Stomach (tissue), 9 donors: ENCODE results near the gene SLC2A4RG. TPM values are rescaled to one million over a fixed set of nuclear protein-coding genes. Genes with fewer than 3 reads are reported as not detected.
A peak's percentile ranks its signal among the peaks of the same experiment; 100 is the strongest.

Experiments
- DNase-seq, 2 donors: peaks; one replicate each; pipeline versions ENCODE4 v3.0.0 to v3.0.0-alpha.2; 2013 to 2019
- H3K27ac ChIP-seq, 5 donors: fragments of 200-600 bp in 4 of 5; sonication (generic) in 4 of 5; one replicate each; pipeline ENCODE4 v1.5.1; 2013 to 2019; ENCODE audit warnings: mild to moderate bottlenecking in 1 of 5, moderate library complexity in 1 of 5
- H3K27me3 ChIP-seq, 3 donors: fragments of 200-600 bp; sonication (generic); one replicate each; pipeline ENCODE4 v1.5.1; 2017 to 2019; ENCODE audit warnings: mixed run types in 1 of 3
- H3K36me3 ChIP-seq, 4 donors: fragments of 200-600 bp; sonication (generic); 1 replicate in 3 of 4; 2 replicates in 1 of 4; pipeline ENCODE4 v1.5.1; 2016 to 2019
- H3K4me1 ChIP-seq, 4 donors: fragments of 200-600 bp; sonication (generic); one replicate each; pipeline ENCODE4 v1.5.1; 2016 to 2019
- H3K4me3 ChIP-seq, 4 donors: fragments of 200-600 bp; sonication (generic) in 3 of 4; one replicate each; pipeline ENCODE4 v1.5.1; 2016 to 2019; ENCODE audit warnings: mild to moderate bottlenecking in 1 of 4
- H3K9me3 ChIP-seq, 4 donors: fragments of 200-600 bp; sonication (generic); one replicate each; pipeline ENCODE4 v1.5.1; 2016 to 2019
- CTCF ChIP-seq, 7 experiments: fragments of 450-650 bp in 4 of 7; fragments of 200-600 bp in 3 of 7; sonication (generic) in 3 of 7; IDR thresholded peaks; one replicate each; pipeline ENCODE4 v1.5.1; 2016 to 2019; ENCODE audit warnings: antibody characterized with exemption in 7 of 7, control low read depth in 2 of 7, mild to moderate bottlenecking in 1 of 7
- EP300 ChIP-seq: sonication (generic); formaldehyde crosslinking; IDR thresholded peaks from one replicate; pipeline ENCODE4 v1.6.1; 2017; ENCODE audit warnings: antibody characterized with exemption
- POLR2A ChIP-seq, 4 donors: fragments of 450-650 bp; IDR thresholded peaks; one replicate each; pipeline ENCODE4 v1.6.1; 2016; ENCODE audit warnings: antibody characterized with exemption in 4 of 4, control low read depth in 2 of 4, mild to moderate bottlenecking in 1 of 4, moderate library complexity in 1 of 4
- POLR2AphosphoS5 ChIP-seq, 3 donors: sonication (generic); formaldehyde crosslinking; IDR thresholded peaks; one replicate each; pipeline ENCODE4 v1.6.1; 2016; ENCODE audit warnings: antibody characterized with exemption in 3 of 3
- WGBS, 5 donors: extraction: QIAGEN DNeasy Blood & Tissue Kit in 3 of 5; methylation state at CpG; one replicate each; pipeline versions ENCODE4 v1.1.5 to v1.1.7; 2013 to 2018; 5-methylcytosine and 5-hydroxymethylcytosine counted together
- intact Hi-C: fragments of 100-400 bp; cut with DNase I; formaldehyde crosslinking; loops from one replicate; pipeline ENCODE4 v1.15.1; 2023; ENCODE audit warnings: low total_unique reads
- polyA plus RNA-seq, 3 donors: library from polyadenylated mRNA; stranded (reverse); fragments of 200-250 nt; gene quantifications; one replicate each; pipeline ENCODE4 v1.2.3, GENCODE V29; 2013
- total RNA-seq, 5 donors: library from RNA; depleted of rRNA; stranded (reverse); fragments of >200 nt; gene quantifications; one replicate each; pipeline versions ENCODE4 v1.1.0 to v1.2.3, GENCODE V29; 2014 to 2016
- donor health status: healthy with polysubstance abuse.
- donor health status: Bipolar disorder and iron deficiency.
- donor health status: healthy.

SLC2A4RG gene
- total and polyA plus RNA-seq, 8 donors = 7.1 to 76.9 (median 42.8) TPM

DNA sequence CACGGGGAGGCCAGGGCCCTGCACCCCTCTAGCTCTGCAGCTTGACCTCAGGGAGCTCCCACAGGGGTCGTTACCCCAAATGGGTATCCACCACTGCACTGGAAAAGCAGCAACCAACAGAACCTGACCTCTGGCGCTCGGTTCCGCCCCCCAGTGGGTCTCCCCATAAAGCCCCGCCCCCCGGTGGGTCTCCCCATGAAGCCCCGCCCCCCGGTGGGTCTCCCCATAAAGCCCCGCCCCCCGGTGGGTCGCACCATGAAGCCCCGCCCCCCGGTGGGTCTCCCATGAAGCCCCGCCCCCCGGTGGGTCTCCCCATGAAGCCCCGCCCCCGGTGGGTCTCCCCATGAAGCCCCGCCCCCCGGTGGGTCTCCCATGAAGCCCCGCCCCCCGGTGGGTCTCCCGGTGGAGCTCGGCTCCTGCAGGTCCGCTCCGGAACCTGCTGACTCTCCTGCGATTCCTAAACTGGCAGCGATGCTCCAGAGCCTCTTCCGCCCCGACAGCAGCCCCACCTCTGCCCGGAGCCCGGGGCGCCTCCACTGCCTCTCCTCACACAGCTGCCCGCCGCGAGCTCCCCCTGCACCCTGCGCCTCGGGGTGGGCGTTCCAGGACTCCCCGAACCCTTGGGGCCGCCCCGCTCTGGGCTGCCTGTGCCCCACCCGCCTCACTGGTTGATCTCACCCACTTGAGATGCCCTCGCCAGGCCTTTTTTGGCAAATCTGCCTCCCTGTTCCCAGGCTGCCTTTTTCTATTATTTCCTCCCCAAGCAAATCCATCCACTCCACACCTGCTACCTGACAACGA lies 12.1 kb downstream of the SLC2A4RG start:
- no peak overlapping the region for H3K4me3 ChIP-seq
- no peaks in the 10 kb centered on the region for H3K4me1 ChIP-seq
- no peaks in the 10 kb centered on the region for H3K9me3 ChIP-seq
- 69 to 89% (median 76%) methylated on average over 17 to 39 of the region's 45 CpGs for WGBS, 5 donors
- no peak for DNase-seq
- no peak for TF ChIP-seq EP300
- TF ChIP-seq POLR2A (IDR thresholded peaks at IDR 0.05) = no peak
- TF ChIP-seq CTCF (IDR thresholded peaks at IDR 0.05) = no peak
- no peak for TF ChIP-seq POLR2AphosphoS5 (IDR thresholded peaks at IDR 0.05)
- H3K36me3 ChIP-seq = peaks cover 0 to 13% (median 5%) of the 10 kb centered on the region in 4 donors
- H3K27me3 ChIP-seq = no peaks in the 10 kb centered on the region
- intact Hi-C loops = no loop called here
- peak overlapping the region in 2 of 5 donors; percentile 8 to 27 for H3K27ac ChIP-seq

- H3K27me3 ChIP-seq = no peaks in the 10 kb centered on the region
- intact Hi-C loops = no loop called here
- H3K27ac ChIP-seq = no peak overlapping the region
- no peak for TF ChIP-seq CTCF (IDR thresholded peaks at IDR 0.05)
- TF ChIP-seq POLR2A (IDR thresholded peaks at IDR 0.05) = no peak
- no peak for TF ChIP-seq EP300
- H3K9me3 ChIP-seq = no peaks in the 10 kb centered on the region
- H3K4me1 ChIP-seq = no peaks in the 10 kb centered on the region
- no peak for DNase-seq
- no peak overlapping the region for H3K4me3 ChIP-seq
- WGBS, 5 donors = 89 to 95% (median 89%) methylated on average over 39 to 50 of the region's 50 CpGs
- peaks cover 0 to 11% (median 2%) of the 10 kb centered on the region in 4 donors for H3K36me3 ChIP-seq
These were observed 13.0 kb downstream of the SLC2A4RG start for GRCh38 chr20:63752411-63753101.

- DNase-seq = no peak
- Histone ChIP-seq H3K4me3 (no peak overlapping the region), H3K27ac (no peak overlapping the region), H3K4me1 (no peaks in the 10 kb centered on the region), H3K36me3 (peaks cover 0 to 9% (median 2%) of the 10 kb centered on the region in 4 donors), H3K27me3 (no peaks in the 10 kb centered on the region), H3K9me3 (no peaks in the 10 kb centered on the region)
- intact Hi-C loops = no loop called here
- WGBS, 5 donors = 91 to 93% (median 91%) methylated on average over 11 to 13 of the region's 13 CpGs
- TF ChIP-seq EP300 (no peak), POLR2AphosphoS5 (IDR thresholded peaks at IDR 0.05) (no peak), CTCF (IDR thresholded peaks at IDR 0.05) (no peak), POLR2A (IDR thresholded peaks at IDR 0.05) (no peak)
These were observed 13.8 kb downstream of the SLC2A4RG start for GRCh38 chr20:63753381-63753780.

DNA sequence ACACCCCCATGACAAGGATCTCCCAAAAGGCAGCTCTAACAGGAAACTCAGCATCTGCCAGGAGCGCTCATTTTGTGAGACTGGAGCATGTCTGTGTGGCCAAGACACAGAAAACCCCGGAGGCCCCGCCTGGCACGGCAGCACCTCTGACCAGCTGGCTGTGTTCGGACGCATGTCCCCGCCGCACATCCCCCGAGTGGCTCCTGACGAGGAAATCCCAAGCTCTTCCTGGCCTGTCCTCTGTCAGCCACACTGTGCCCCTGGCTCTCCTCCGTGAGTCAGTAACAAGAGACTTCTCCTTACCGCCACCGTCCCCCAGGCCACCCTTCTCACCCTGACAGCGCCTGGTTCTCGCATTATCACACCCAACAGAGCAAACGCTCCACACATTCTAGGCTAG lies 14.4 kb downstream of the SLC2A4RG start:
- no peaks in the 10 kb centered on the region for H3K4me1 ChIP-seq
- intact Hi-C loops = no loop called here
- no peak for DNase-seq
- no peak for TF ChIP-seq POLR2AphosphoS5 (IDR thresholded peaks at IDR 0.05)
- no peak for TF ChIP-seq CTCF (IDR thresholded peaks at IDR 0.05)
- TF ChIP-seq POLR2A (IDR thresholded peaks at IDR 0.05) = no peak
- no peak for TF ChIP-seq EP300
- no peak overlapping the region for H3K27ac ChIP-seq
- no peaks in the 10 kb centered on the region for H3K9me3 ChIP-seq
- H3K4me3 ChIP-seq = no peak overlapping the region
- 60 to 79% (median 73%) methylated on average over 16 of the region's 16 CpGs for WGBS, 5 donors
- H3K27me3 ChIP-seq = no peaks in the 10 kb centered on the region
- H3K36me3 ChIP-seq = peaks cover 0 to 6% (median 2%) of the 10 kb centered on the region in 4 donors
